GM23248 (cell line): Measurements from ENCODE around the gene SFRP4.

Experiments
- EZH2 ChIP-seq: fragments of 200-600 bp; sonication (generic); IDR thresholded peaks from 2 replicates; pipeline ENCODE4 v1.6.1; 2018; ENCODE audit warnings: antibody characterized with exemption, mild to moderate bottlenecking; ENCODE audit not compliant: insufficient read depth, poor library complexity, severe bottlenecking
- EZH2phosphoT487 ChIP-seq: fragments of 200-600 bp; sonication (generic); IDR thresholded peaks from 2 replicates; pipeline ENCODE4 v1.6.1; 2018; ENCODE audit warnings: antibody characterized with exemption, moderate library complexity, mild to moderate bottlenecking, low read depth; ENCODE audit not compliant: insufficient read depth

DNA sequence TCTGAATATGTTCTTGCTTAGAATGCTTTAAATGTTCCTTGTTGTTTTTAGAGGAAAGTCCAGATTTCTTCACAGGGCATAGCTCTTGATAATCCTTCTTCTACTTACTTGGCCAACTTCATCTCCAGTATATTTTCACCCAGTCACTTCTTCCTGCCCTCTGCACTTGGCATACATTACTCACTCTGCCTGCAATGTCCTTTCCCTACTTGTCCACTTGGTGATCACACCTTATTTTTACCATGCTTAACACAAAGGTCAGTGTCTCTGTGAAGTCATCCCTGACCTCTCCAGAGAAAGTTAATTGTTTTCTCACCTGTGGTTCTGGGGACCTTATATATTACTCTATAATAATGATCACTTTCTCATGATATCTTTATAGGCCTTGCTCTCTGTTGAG lies 23.3 kb downstream of the SFRP4 start:
- TF ChIP-seq EZH2phosphoT487 (no peak), EZH2 (no peak)
